WI38 (cell line): ENCODE measurements around the gene PHACTR1.

ENCODE experiments used
- H3K4me3 ChIP-seq: 2 replicates; pipeline ENCODE4 v1.5.1; 2011; ENCODE audit warnings: low read depth, mild to moderate bottlenecking, control low read depth, low read length
- CTCF ChIP-seq: IDR thresholded peaks from 2 replicates; pipeline ENCODE4 v1.5.1; 2012; ENCODE audit warnings: low read depth, mild to moderate bottlenecking, control low read depth, low read length

The PHACTR1 gene

GRCh38 chr6:12882761-12883290, 166.3 kb downstream of the PHACTR1 start:
- no peak overlapping the region for H3K4me3 ChIP-seq
- TF ChIP-seq CTCF, result no peak

- no peak overlapping the region for H3K4me3 ChIP-seq
- TF ChIP-seq CTCF, result no peak
Observed at GRCh38 chr6:12884983-12885382, 168.4 kb downstream of the PHACTR1 start.

GRCh38 chr6:12886961-12887775, 170.6 kb downstream of the PHACTR1 start:
- no peak overlapping the region for H3K4me3 ChIP-seq
- no peak for TF ChIP-seq CTCF

GRCh38 chr6:12890171-12890790, 173.7 kb downstream of the PHACTR1 start:
- peak; percentile 73 for TF ChIP-seq CTCF

GRCh38 chr6:12891595-12891994, 175.0 kb downstream of the PHACTR1 start:
- H3K4me3 ChIP-seq, result no peak overlapping the region
- no peak for TF ChIP-seq CTCF

More at GRCh38 chr6:12890171-12890790, 173.7 kb downstream of the PHACTR1 start:
- no peak overlapping the region for H3K4me3 ChIP-seq

- H3K4me3 ChIP-seq, result no peak overlapping the region
- no peak for TF ChIP-seq CTCF
Observed at GRCh38 chr6:12892151-12892550, 175.6 kb downstream of the PHACTR1 start.

GRCh38 chr6:12893036-12893435, 176.5 kb downstream of the PHACTR1 start:
- no peak for TF ChIP-seq CTCF
- H3K4me3 ChIP-seq, result no peak overlapping the region
